Amygdala (tissue), 56 donors: ENCODE results near the gene NOL11.
"Not testable (repeated sequence)": the region's sequence is repeated elsewhere in the genome, so short reads cannot be mapped to it uniquely, and the experiment has no call there.

Experiments used
- DNase-seq, 56 donors: peaks; one replicate each; lab custom pipeline; 2025; lab: John Stamatoyannopoulos, UW

NOL11 gene

GRCh38 chr17:67707442-67707841 is 10.3 kb upstream of the NOL11 start:
- DNase-seq = no peak

GRCh38 chr17:67708378-67708777 is 9.4 kb upstream of the NOL11 start:
- DNase-seq = no peak

DNA sequence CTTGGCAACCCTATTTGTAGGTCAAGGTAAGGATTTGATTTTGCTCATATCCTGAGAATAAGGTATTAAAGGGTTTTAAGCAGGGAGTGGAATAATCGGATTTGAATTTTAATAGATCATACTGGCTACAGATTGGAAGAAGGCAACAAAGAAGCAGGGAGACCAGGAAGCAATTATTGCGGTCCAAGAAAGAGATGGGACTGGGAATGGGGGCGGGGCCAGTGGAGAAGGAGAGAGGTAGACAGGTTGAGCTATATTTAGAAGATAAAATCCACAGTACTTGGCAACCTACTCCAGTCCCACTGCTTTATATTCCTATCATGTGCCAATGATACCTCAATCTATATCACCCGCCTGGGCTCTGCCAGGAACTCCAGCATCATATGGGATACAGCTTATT is 5.8 kb upstream of the NOL11 start:
- DNase-seq = no peak

DNA sequence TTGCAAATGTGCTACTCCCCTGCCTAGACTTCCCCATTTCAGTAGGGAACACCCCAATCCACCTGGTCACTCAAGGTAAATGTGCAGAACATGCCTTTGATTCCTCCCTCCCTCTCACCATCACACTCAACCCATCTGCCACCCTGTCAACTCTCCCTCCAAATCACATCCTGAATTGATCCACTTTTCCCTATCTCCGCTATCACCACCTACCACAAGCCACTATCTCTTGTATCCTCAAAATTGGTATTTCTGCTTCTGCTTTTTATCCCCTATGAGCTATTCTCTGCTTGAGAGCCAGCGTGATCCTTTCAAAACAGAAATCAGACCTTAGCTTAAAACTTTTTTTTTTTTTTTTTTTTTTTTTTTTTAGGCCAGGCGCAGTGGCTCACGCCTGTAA is 5.4 kb upstream of the NOL11 start:
- no peak for DNase-seq

- DNase-seq = no peak
Observed at GRCh38 chr17:67713169-67713568, 4.6 kb upstream of the NOL11 start.

DNA sequence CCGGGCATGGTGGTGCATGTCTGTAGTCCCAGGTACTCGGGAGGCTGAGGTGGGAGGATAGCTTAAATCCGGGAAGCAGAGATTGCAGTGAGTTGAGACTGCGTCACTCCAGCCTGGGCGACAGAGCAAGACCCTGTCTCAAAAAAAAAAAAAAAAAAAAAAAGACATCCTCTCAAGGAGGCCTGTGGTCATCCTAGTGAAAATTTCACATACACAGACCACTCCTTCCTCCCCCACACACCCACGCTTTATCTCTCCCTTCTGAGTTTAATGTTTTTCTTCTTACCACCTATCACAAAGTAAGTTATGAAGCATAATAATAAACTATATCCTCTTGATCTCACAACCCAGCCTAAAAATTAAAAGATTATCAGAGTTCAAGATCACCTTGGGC is 1.3 kb upstream of the NOL11 start:
- no peak for DNase-seq

GRCh38 chr17:67717192-67717623 is 528 bp upstream of the NOL11 start:
- DNase-seq = no peak

DNA sequence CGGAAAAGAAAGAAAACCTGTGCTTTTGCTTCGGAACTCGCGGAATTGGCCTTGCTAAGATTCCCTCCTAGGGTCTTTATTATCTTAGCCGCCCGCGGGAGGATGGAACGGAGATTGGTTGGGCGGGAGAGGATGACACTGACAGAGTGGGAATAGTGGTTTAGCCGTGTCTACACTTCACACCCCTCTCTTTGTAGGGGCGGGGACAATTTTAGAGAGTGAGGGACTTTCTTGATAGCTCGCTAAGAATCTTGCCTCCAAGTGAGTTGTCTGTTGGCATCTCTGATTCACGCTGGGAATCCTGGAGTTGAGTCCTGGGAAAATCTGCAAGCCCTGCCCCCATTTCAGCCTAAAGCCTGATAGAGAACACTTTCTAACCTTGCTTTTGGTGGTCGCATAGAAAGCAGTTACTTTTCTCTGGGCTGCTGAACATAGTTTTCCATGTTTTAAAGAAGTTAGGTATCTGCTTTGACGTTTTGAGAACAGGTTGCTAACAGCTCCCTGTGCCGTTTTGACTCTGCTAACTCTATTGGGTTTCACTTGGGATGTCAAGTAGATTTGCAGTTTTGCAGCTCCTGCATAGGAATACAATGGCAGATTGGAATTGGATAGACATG is 697 bp downstream of the NOL11 start:
- peak in 10 of 56 donors; percentile 15 to 45 (median 27) for DNase-seq

DNA sequence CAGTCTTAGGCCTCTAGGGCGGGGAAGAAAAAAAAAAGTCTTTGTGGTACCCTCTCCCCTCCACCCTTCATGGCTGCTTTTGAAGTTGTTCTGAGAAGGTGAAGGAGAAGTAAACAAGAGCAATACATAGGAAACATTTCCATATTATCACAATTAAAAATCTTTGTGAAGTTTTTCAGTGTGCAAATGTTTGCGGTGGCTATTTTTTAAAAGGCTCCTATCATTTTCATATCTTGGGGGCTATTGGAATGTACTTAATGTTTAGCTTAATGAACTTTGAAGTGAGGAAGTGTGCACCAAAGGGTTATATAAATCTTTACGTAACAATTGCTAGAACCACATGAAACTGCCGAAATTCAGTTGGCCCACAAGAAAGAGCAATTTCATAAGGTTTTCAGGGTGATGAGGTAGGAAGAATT is 7.6 kb downstream of the NOL11 start:
- no peak for DNase-seq

DNA sequence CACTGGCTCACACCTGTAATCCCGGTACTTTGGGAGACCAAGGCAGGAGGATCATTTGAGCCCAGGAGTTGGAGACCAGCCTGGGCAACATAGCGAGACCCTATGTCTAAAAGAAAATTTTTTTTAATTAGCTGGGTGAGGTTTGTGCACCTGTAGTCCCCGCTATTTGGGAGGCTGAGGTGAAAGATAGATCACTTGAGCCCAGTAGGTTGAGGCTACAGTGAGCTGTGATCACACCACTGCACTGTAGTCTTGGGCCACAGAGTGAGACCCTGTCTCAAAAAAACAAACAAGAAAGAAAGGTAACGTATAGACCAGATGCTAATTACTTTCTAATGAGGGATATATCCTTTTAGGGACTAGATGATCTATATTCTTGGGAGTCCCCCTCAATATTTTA is 8.1 kb downstream of the NOL11 start:
- no peak for DNase-seq

DNA sequence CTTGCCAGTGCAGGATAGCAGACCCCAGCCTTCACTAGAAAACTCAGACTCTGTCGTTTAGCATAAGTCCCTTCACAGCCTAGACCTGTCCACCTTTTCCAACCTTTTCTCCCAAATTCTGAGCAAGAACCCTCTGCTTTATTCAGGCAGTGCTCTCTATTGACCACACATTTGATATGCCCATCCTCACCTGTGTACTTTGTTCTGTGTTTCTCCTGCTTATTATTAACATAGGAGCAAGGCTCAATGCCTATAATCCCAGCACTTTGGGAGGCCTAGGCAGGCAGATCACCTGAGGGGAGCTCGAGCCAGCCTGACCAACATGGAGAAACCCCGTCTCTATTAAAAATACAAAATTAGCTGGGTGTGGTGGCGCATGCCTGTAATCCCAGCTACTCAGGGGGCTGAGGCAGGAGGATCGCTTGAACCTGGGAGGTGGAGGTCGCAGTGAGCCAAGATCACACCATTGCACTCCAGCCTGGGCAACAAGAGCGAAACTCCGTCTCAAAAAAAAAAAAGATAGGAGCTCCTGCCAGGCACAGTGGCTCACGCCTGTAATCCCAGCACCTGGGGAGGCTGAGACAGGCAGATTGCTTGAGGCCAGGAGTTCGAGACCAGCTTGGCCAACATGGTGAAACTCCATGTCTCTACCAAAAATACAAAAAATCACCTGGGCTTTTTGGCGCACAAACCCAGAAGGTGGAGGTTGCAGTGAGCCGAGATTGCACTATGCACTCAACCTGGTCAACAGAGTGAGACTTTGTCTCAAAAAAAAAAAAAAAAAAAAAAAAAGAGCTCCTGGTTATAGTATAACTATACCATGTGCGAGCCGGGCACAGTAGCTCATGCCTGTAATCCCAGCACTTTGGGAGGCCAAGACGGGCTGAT is 9.7 kb downstream of the NOL11 start:
- not testable (repeated sequence) for DNase-seq

- DNase-seq = no peak
Observed at GRCh38 chr17:67729903-67730302, 12.2 kb downstream of the NOL11 start.

- DNase-seq = no peak
Observed at GRCh38 chr17:67730731-67731130, 13.0 kb downstream of the NOL11 start.

DNA sequence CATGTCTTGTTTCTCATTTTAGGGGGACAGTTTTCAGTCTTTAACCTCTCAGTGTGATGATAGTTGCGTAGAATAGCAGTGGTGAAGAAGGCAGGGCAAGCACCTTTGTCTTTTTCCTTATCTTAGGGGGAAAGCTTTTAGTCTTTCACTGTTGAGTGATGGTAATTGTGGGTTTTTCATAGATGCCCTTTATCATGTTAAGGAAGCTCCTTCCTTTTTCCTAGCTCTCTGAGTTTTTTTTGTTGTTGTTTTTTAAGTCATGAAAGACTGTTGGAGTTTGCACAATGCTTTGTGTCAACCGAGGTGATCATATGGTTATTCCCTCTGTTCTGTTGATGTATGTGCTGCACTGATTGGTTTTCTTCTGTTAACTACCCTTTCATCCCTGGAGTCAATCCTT is 15.7 kb downstream of the NOL11 start:
- no peak for DNase-seq

DNA sequence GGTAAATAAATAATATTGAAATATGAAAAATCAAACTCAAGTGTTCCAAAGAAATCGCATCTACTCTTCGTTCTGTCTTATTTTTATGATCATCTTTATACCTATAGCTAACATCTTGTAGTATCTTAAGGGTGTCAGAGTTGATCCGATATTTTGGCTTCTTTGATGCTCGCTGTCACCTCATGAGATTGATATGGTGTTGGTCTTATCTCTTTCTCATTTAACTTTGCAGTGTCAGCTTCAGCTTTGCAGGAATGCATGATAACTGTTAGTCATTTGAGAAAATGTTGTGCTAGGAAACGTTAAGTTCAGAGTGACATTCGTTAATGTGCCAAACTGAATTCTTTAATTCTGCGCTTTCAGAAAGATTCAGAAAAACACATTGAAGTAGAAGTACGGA is 19.4 kb downstream of the NOL11 start:
- DNase-seq = no peak

- DNase-seq = no peak
Observed at GRCh38 chr17:67742025-67742424, 24.3 kb downstream of the NOL11 start.

- DNase-seq = no peak
Observed at GRCh38 chr17:67746704-67747571, 29.2 kb downstream of the NOL11 start.

GRCh38 chr17:67747681-67748235 is 30.0 kb downstream of the NOL11 start:
- DNase-seq = no peak

- DNase-seq = no peak
Observed at GRCh38 chr17:67750067-67750466, 32.3 kb downstream of the NOL11 start.
